Measurements from ENCODE around the gene TRPM2.

Gene TRPM2

DNA sequence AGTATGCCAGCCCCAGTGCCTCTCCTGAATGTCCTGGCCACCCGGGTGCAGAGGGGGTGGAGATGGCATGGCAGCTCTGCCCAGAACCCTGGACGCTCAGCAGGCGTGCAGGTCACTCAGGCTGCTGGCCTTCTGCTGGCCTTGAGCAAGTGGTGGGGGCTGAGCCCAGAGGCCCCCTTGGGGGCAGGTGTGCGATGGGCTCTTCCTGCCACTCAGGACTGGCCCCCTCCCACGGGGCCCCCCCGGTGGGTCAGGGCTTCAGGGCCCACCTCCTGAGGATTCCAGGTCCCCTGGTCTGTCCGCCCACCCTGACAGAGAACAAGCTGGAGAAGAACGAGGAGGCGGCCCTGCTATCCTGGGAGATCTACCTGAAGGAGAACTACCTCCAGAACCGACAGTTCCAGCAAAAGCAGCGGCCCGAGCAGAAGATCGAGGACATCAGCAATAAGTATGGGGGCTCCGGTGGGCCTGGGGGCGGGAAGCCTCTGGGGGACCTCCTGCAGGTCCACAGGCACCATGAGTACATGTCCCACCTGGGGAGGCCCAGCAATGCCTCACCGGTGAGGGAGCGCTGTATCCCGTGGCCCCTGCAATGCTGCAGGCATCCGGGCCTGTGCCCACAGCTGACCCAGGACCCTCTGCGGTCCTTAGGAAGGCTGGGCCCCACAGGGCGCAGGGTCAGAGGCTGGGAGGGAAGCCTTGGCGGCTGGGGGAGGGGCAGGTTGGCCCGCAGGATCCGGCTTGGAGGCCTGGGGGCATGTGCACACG, 64.9 kb downstream of the TRPM2 start:
- no peak for DNase-seq

DNA sequence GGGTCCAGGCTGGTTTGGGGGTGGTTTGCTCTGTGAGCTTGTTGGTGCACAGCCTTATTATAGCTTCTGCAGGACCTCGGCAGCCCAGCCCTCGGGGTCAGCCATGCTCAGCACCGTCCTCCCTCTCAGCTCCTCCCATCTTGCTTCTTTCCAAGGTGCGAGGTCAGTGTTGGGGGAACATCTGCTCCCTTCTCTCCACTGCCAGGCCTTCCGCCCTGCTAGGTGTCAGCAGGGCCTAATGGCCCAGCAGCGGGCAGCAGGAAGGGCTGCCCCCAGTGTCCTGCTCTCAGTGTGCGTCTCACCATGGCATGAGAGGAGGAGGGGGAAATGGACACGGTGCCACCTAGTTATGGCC, 65.4 kb downstream of the TRPM2 start:
- no peak for DNase-seq

DNA sequence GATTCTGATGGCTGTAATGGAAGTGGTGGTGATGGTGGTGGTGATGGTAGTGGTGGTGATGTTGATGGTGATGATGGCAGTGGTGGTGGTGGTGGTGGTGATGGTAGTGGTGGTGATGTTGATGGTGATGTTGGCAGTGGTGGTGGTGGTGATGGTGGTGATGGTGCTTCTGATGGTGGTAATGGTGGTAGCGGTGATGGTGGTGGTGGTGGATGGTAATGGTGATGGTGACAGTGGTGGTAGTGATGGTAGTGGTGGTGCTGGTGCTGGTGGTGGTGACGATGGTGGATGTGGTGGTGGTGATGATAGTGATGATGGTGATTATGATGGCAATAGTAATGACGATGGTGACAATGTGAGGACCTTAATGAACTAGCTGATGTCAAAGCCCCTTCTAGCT, 66.3 kb downstream of the TRPM2 start:
- DNase-seq, result no peak

DNA sequence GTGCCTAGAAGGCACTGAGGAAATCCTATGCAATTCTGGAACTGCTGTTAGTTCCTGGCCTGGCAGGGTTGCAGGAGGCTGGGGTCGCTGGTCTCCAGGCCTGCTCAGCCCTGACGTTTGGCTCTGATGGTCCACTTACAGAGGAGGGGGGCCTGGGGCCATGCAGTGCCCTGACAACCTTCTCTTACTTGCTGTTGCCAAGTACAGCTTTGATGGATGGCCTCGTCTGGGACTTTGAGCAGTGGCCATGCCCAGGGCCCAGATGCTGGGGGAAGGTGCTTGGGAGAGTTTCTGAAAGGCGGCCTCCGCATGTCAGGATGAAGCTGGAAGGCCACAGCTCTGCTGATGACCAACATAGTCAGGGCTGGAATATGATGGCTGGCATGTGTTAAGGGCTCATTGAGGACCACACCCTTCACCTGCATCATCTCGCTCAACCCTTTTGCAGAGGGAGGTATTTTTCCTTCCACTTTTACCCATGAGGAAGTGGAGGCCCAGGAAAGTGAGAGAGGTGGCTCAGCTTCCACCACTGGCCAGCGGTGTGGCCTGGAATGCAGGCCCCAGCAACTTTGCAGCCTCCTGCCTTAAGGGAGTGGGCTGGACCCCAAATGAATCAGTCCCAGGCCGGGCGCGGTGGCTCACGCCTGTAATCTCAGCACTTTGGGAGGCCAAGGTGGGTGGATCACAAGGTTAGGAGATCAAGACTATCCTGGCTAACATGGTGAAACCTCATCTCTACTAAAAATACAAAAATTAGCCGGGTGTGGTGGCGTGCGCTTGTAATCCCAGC, 67.2 kb downstream of the TRPM2 start:
- DNase-seq, result no peak

DNA sequence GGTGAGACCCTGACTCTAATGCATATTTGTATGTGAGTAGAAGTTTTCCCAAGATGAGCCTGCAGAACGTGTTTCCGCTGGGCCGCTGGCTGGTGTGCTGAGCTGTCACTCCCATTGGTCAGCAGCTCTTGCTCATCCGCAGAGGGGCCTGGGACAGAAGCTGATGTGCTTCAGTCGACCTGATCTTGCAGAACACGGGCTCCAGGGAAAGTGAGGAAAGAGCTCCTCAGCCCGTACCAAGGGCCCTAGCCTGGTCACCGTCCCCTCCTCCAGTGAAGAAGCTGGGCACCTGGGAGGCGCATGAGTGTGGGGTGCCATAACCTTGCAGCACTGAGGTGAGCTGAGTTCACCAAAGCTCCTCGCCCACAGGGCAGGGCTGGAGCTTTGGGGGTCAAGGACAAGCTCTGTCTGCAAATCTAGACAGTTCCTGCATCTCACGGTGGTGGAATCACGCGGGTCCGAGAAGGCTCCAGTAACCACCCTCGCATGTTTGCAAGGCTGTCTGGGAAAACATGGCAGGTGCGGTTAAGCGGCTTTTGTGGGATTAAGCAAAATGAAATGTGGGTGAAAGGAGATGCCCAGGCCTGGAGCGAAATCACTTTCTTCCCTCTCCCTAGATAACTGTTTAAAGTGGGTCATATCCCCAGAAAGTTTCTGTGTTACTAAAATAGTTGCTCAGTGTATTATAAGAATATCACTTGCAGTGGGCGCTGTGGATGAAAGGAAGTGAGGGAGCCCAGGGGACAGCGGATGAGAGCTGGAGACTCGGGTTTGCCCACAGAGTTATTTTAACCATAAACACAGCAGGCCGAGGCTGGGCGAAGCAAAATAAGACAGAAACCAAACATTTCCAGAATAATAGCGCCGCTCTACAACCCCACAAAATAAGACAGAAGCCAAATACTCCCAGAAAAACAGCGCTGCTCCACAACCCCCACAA, 68.8 kb downstream of the TRPM2 start:
- no peak for DNase-seq

DNA sequence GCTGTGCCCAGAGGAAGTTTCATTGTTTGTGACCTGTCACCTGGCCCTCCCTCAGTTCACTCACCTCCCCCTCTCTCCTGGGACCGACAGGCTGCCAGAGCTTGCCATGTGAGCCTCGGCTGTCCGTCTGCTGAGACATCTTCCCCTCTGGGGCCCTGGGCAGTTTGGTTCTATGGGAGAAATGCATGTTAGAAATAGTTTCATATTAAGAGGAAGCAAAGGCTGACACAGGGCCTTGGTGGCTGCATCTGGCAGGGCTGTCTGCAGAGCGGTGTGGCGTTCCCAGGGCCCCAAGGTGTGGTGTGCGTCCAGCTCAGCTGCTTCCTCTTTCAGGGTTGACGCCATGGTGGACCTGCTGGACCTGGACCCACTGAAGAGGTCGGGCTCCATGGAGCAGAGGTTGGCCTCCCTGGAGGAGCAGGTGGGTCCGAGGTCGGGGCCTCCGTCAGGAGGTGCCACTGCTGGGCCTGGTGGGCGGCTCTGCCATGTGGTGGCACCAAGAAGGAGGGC, 69.9 kb downstream of the TRPM2 start:
- DNase-seq, result no peak

DNA sequence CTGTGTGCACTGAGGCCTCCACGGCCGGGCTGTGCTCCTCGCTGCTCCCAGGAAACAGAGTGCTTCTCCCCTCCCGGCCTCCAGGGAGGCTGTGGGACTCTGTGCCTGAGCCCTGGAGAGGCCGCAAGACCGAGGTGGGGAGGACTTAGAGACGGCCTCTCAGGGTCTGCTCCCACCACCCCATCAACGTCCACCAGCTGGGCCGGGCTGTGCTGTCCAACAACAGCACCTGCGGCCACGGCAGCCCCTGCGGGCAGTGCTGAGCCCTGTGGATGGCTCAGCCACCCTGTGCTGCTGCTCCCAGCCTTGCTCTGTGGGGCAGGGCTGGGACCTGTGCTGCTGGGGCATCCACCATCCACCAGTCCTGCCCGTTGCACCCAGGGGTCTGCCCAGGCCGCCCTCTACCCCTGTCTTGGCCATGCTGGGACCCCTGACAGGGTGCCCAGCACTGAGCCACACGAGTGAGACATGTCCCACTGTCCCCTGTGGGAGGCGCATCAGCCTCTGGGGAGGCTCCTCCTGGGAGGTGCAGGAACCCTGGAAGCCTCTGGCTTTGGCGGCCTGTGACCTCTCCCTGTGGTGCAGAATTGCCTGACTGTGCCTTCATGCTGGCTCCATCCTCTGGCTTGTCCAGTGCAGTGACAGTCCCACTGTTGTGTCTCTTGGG, 70.7 kb downstream of the TRPM2 start:
- DNase-seq, result no peak

DNA sequence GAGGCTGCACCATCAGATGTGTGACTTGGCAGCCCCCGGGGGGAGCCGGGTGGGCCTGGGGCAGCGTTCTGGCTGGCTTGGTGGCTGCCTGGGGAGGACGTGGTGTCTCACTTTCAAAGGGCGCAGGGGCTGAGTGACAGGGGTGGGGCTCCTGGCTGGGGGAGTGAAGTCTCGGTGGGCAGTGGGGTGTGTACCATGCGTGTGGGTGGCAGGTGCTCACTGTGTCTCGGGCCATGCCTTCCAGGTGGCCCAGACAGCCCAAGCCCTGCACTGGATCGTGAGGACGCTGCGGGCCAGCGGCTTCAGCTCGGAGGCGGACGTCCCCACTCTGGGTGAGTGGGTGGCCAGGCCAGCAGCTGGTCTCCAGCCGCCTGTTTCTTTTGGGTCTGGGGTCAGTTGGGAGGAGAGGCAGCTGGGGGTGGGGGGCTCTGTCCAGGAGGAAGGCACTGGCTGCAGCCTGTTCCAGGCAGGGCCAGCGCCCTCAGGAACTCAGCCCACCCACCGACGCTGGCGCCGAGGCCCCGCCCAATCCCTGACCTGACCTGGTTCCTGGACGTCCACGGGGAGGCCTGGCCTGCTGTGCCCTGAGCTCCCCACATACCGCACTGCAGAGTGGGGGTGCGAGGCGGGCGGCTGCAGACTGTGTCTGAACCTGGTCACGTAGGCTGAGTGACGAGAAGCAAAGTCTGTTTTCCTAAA, 71.3 kb downstream of the TRPM2 start:
- no peak for DNase-seq

DNA sequence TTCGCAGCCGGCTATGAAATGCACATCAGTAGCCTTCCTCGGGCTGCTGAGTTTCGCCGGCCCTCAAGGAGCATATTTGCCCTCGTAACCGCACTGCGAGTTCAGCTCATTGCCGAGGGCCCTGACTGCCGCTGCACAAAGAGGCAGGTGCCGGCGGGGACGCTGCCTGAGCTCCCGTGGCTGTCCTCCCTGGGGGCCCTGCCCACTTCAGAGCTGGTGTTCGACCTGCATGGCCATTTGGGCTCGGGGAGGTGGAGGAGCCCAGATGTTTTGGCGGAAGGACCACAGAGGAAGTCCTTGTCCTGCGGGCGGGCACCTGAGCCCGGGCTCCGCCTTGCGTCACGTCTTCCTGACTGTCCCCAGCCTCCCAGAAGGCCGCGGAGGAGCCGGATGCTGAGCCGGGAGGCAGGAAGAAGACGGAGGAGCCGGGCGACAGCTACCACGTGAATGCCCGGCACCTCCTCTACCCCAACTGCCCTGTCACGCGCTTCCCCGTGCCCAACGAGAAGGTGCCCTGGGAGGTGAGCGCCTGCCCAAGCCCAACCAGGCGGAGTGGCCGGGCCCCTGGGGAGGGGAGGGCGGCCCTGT, 72.0 kb downstream of the TRPM2 start:
- DNase-seq, result no peak

DNA sequence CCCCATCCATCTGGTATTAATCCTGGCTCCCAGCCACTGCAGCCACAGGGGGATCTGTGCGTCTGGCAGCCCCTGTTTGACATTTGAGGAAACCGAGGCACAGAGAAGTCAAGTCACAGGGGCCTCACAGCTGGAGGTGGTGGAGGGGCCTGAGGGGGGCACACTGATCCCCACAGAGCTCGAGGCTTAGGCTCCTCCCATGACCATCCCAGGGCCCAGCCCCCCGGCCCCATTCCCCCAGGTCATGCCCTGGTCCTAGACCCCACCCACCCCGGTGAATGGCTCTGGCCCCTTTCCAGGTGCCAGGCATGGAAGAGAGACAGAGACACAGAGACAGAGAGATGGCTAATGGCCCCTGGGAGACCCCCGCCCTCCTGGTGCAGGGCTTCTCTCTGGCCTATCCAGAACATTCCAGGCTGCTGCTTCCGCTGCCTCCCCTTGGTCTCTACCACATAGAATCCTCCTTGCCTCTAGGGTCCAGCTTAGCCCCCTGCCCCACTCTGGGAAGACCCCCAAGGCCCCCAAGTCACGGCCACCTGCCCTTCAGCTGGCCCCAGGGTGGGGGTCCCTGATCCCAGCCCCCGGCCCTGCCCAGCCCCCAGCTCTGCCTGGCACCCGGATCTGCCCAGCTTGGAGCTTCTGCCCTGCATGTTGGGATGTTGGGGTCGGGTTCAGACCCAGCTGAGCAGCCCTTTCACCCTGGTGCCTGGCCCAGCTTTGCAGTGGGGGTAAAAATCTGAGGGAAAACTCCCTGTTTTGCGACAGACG, 72.7 kb downstream of the TRPM2 start:
- DNase-seq, result no peak

DNA sequence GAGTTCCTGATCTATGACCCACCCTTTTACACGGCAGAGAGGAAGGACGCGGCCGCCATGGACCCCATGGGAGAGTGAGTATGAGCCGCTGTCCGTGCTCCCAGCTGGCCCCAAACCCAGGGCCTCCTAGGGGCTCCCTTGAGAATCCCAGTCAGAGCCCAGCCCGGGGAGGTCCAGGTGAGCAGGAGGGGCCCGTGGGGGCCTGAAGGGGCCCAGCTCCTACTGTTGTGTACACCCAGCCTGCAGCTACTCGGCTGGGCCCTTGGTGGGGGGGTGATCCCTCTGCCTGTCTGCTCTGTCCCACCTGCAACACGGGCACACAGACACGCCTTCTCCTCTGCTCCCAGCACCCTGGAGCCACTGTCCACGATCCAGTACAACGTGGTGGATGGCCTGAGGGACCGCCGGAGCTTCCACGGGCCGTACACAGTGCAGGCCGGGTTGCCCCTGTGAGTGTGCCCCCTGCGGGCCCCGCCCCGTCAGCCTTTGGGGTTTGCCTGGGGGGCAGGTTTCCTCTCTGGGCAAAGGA, 73.3 kb downstream of the TRPM2 start:
- no peak for DNase-seq

DNA sequence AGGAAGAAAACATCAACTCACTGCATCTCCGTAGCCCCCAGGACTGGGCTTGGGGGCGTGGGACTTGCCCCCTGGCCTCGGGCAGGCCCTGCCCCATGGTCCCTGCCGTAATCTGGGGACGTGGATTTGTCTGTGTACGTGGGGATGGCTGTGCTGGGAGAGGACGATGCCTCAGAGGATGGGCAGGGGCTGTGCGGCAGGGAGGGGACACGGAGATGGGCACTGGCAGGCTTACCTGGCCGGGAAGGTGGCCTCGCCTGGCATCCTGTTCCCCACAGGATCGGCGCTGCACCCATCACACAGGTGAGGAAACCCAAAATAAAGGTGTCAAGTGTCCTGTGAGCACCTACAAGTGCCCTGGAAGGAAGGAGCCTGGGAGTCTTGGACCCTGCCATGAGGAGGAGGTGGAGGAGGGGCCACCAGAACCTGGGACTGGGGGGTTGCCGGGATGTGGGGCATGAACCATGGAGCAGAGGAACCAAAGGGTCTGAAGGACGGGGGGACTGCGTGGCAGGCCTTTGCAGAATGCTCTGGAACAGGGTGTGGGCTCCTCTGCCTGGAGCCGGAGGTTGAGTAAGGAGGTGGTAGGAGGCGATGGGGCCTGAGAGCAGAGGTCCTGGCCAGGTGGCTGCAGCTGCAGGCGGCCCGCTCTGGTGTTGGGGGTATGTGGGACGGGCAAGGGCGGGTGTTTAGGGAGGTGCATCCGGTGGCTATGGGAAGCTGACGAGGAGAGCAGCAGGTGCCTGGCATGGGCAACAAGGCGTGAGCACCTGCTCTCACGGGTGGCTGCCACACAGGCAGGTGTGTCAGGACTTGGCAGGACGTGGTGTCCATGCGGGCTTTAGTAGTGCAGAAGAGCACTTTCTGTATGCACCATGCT, 74.1 kb downstream of the TRPM2 start:
- no peak for DNase-seq

DNA sequence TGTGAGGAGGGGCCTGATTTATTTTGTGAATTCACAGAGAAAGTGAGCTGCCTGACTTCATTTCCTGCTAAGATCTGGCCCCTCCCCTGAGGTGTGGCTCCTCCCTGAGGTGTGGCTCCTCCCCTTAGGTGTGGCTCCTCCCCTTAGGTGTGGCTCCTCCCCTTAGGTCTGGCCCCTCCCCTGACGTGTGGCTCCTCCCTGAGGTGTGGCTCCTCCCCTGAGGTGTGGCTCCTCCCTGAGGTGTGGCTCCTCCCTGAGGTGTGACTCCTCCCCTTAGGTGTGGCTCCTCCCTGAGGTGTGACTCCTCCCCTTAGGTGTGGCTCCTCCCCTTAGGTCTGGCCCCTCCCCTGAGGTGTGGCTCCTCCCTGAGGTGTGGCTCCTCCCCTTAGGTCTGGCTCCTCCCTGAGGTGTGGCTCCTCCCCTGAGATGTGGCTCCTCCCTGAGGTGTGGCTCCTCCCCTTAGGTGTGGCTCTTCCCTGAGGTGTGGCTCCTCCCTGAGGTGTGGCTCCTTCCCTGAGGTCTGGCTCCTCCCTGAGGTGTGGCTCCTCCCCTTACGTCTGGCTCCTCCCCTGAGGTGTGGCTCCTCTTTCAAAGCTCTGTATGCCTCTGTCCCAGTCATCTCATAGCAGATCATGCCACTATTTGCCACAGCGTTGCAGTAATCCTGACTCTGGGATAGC, 75.0 kb downstream of the TRPM2 start:
- no peak for DNase-seq

DNA sequence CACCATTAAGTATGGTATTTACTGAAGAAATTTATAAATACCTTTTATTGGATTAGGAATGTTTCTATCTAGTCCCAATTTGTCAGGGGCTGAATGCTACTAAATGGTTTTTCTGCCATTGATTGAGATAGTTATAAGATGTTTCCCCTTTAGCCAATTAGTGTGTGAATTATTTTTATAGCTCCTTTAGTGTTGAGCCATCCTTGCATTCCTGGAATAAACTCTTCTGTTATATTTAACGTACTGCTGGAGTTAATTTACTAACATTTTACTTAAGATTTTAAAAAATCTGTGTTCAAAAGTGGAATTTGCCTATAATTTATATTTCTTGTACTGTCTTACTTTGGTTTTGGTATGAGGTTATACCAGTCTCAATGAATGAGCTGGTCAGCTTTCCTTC, 76.5 kb downstream of the TRPM2 start:
- no peak for DNase-seq

DNA sequence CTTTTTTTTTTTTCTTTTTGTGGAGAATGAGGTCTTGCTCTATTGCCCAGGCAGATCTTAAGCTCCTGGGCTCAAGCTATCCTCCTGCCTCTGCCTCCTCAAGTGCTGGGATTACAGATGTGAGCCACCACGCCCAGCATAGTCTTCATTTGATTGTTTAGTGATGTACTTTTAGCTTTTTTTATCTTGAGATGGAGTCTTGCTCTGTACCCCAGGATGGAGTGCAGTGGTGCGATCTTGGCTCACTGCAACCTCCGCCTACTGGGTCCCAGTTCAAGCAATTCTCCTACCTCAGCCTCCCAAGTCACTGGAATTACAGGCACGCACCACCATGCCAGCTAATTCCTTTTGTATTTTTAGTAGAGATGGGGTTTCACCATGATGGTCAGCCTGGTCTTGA, 77.9 kb downstream of the TRPM2 start:
- DNase-seq, result no peak

DNA sequence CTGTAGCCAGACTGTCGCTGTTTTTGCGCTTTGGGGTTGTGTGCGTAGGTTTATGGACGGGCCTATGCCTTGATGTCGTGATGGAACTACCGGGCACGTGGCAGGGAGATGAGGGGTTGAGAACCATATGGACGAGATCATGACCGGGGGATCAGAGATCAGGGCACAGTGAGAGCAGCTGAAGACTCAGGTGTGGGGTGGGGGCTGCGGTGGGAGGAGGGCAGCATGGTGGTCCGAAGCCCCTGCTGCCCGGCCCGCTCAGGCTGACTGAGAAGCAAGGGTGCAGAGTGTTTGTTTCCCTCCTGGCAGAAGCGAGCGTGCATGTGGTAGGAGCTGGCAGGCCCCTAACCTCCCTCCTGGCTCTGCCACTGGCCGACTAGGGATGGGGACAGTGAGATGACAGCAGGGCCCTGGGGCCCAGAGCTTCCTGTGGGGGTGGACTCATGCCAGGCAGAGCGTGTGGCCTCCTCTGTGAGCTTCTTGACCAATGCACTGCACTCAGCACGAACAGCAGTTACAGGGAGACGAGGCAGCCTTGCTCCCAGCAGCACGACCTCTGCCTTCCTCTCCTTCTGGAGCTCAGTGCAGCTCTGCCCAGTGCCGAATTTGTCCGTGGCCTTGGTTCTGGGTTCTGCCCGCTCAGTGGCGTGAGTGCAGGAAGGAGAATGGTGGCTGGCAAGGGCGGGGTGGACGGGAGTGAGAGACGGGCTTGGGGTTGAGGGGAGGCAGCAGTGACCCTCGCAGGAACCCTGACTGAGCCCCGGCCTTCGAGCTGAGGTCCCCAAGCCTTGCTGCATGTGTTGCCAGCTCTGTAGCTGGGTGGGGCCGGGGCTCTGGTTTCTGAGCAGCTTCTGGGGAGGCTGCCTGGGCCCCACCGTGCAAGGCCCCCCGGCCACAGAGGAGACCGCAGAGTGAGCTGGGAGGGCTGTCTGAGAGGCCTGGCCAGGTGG, 79.7 kb downstream of the TRPM2 start:
- DNase-seq, result no peak

DNA sequence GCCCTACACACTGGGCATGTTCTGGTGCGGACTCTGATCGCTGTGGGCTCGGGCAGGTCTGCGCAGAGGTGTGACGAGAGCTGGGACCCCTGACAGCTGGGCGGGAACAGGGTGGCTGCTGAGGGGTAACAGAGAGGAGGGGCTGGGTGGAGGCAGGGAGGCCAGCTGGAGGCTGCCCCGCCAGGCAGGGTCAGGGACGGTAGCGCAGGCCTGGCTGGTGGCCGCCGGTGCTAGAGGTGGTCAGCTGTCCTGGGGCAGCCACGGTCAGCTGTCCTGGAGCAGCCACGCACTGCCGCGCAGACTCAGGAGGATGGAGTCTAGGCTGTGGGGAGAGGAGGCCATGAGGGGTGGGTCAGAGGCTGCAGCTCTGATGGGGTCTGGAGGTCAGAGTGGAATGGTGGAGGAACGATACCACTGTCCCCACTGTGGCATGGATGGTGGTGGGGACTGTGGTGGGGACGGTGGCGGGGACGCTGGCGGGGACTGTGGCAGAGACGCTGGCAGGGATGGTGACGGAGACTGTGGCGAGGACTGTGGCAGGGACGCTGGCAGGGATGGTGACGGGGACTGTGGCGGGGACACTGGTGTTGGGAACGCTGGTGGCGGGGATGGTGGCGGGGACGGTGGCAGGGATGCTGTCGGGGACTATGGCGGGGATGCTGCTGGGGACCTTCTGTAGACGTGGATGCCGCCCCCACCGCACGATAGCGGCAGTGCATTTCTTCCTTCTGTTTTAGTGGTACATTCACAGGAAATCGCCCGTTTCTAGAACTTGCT, 80.6 kb downstream of the TRPM2 start:
- no peak for DNase-seq

Data from bone marrow (tissue), 2 donors.